Astrocyte (in vitro differentiated cells and primary cell): ENCODE data around the gene SSMEM1. TPM values are rescaled to one million over a fixed set of nuclear protein-coding genes. Genes with fewer than 3 reads are reported as not detected.
"Not testable (repeated sequence)": the region's sequence is repeated elsewhere in the genome, so short reads cannot be mapped to it uniquely, and the experiment has no call there.

Source experiments
- DNase-seq: peaks from one replicate; pipeline ENCODE4 v3.0.0-alpha.2; 2010; ENCODE audit warnings: low read depth
- FAIRE-seq: peaks from 2 replicates; lab custom pipeline; 2011; peaks lifted over from hg19 to GRCh38; lab: Jason Lieb, UNC
- H2AFZ ChIP-seq: 2 replicates; pipeline ENCODE4 v1.6.0; 2012; ENCODE audit warnings: low read depth, low read length, inconsistent platforms
- H3K27ac ChIP-seq: 2 replicates; pipeline ENCODE4 v1.5.1; 2011; ENCODE audit warnings: low read depth, low read length, inconsistent platforms
- H3K27me3 ChIP-seq: 2 replicates; pipeline ENCODE4 v1.6.0; 2011; ENCODE audit warnings: low read length, inconsistent platforms; ENCODE audit not compliant: insufficient read depth
- H3K36me3 ChIP-seq: 2 replicates; pipeline ENCODE4 v1.5.1; 2011; ENCODE audit warnings: low read length, inconsistent platforms; ENCODE audit not compliant: insufficient read depth
- H3K4me1 ChIP-seq: 2 replicates; pipeline ENCODE4 v1.5.1; 2011; ENCODE audit warnings: low read length, inconsistent platforms; ENCODE audit not compliant: insufficient read depth
- H3K4me2 ChIP-seq: 2 replicates; pipeline ENCODE4 v1.6.0; 2012; ENCODE audit warnings: low read length, inconsistent platforms
- H3K4me3 ChIP-seq: 2 replicates; pipeline ENCODE4 v1.5.1; 2011; ENCODE audit warnings: low read depth, mild to moderate bottlenecking, low read length, inconsistent platforms; ENCODE audit not compliant: insufficient read depth
- H3K79me2 ChIP-seq: 2 replicates; pipeline ENCODE4 v1.6.0; 2012; ENCODE audit warnings: mild to moderate bottlenecking, low read length, inconsistent platforms; ENCODE audit not compliant: insufficient read depth
- H3K9ac ChIP-seq: 2 replicates; pipeline ENCODE4 v1.6.0; 2012; ENCODE audit warnings: mild to moderate bottlenecking, low read length, inconsistent platforms
- H3K9me3 ChIP-seq: 2 replicates; pipeline ENCODE4 v1.5.1; 2012; ENCODE audit warnings: low read depth, mild to moderate bottlenecking, low read length, inconsistent platforms; ENCODE audit not compliant: insufficient read depth
- H4K20me1 ChIP-seq: 2 replicates; pipeline ENCODE4 v1.6.0; 2012; ENCODE audit warnings: low read length, inconsistent platforms; ENCODE audit not compliant: insufficient read depth
- H3K27ac Mint-ChIP-seq: one replicate; pipeline ENCODE4 v1.8.0; 2021; ENCODE audit warnings: mild to moderate bottlenecking, mixed read lengths; ENCODE audit not compliant: unreplicated experiment
- H3K27me3 Mint-ChIP-seq: one replicate; pipeline ENCODE4 v1.8.0; 2021; ENCODE audit warnings: low read depth, mixed read lengths; ENCODE audit not compliant: unreplicated experiment
- H3K36me3 Mint-ChIP-seq: one replicate; pipeline ENCODE4 v1.8.0; 2021; ENCODE audit warnings: low read depth, mixed read lengths; ENCODE audit not compliant: unreplicated experiment
- H3K4me1 Mint-ChIP-seq: one replicate; pipeline ENCODE4 v1.8.0; 2021; ENCODE audit warnings: low read depth, mixed read lengths; ENCODE audit not compliant: unreplicated experiment
- H3K4me3 Mint-ChIP-seq: one replicate; pipeline ENCODE4 v1.8.0; 2021; ENCODE audit warnings: mild to moderate bottlenecking, moderate library complexity, mixed read lengths; ENCODE audit not compliant: unreplicated experiment
- H3K9me3 Mint-ChIP-seq: one replicate; pipeline ENCODE4 v1.8.0; 2021; ENCODE audit warnings: mild to moderate bottlenecking, mixed read lengths; ENCODE audit not compliant: unreplicated experiment
- CTCF ChIP-seq: IDR thresholded peaks from 2 replicates; pipeline ENCODE4 v1.5.1; 2011; ENCODE audit warnings: low read depth, mild to moderate bottlenecking, inconsistent platforms, low read length, moderate library complexity; ENCODE audit not compliant: insufficient read depth
- EZH2 ChIP-seq: IDR thresholded peaks from 2 replicates; pipeline ENCODE4 v1.6.1; 2012; ENCODE audit warnings: mild to moderate bottlenecking, low read length, inconsistent platforms; ENCODE audit not compliant: insufficient read depth
- total RNA-seq: library from RNA; stranded (reverse); gene quantifications from 2 replicates; pipeline ENCODE4 v1.2.1, GENCODE V29; 2021

Gene SSMEM1
- total RNA-seq, 1 donor from 2014 or later = not detected

GRCh38 chr7:130226333-130226732 is 18.7 kb downstream of the SSMEM1 start:
- Histone ChIP-seq H3K27ac (no peak overlapping the region), H3K9ac (no peak overlapping the region), H3K27me3 (no peaks in the 10 kb centered on the region), H2AFZ (no peak overlapping the region), H3K4me2 (no peak overlapping the region), H4K20me1 (no peaks in the 10 kb centered on the region), H3K9me3 (no peaks in the 10 kb centered on the region), H3K4me3 (no peak overlapping the region), H3K79me2 (no peaks in the 10 kb centered on the region), H3K4me1 (no peaks in the 10 kb centered on the region), H3K36me3 (no peaks in the 10 kb centered on the region)
- H3K27me3 Mint-ChIP-seq = no peaks in the 10 kb centered on the region
- H3K9me3 Mint-ChIP-seq = peaks cover 12% of the 10 kb centered on the region
- DNase-seq (no peak), FAIRE-seq (no peak)
- peak overlapping the region; percentile 23 for H3K27ac Mint-ChIP-seq
- no peaks in the 10 kb centered on the region for H3K4me1 Mint-ChIP-seq
- H3K36me3 Mint-ChIP-seq = peaks cover 2% of the 10 kb centered on the region
- no peak for TF ChIP-seq CTCF
- no peak for TF ChIP-seq EZH2
- no peak overlapping the region for H3K4me3 Mint-ChIP-seq

- Histone ChIP-seq H3K79me2 (no peaks in the 10 kb centered on the region), H3K27ac (no peak overlapping the region), H2AFZ (no peak overlapping the region), H3K9ac (no peak overlapping the region), H3K36me3 (no peaks in the 10 kb centered on the region), H3K9me3 (no peaks in the 10 kb centered on the region), H3K4me1 (no peaks in the 10 kb centered on the region), H3K4me3 (no peak overlapping the region), H4K20me1 (no peaks in the 10 kb centered on the region), H3K4me2 (no peak overlapping the region), H3K27me3 (no peaks in the 10 kb centered on the region)
- no peaks in the 10 kb centered on the region for H3K27me3 Mint-ChIP-seq
- FAIRE-seq = no peak
- DNase-seq = no peak
- no peak overlapping the region for H3K4me3 Mint-ChIP-seq
- peaks cover 16% of the 10 kb centered on the region for H3K9me3 Mint-ChIP-seq
- no peak for TF ChIP-seq EZH2
- TF ChIP-seq CTCF = no peak
- peaks cover 2% of the 10 kb centered on the region for H3K36me3 Mint-ChIP-seq
- no peak overlapping the region for H3K27ac Mint-ChIP-seq
- H3K4me1 Mint-ChIP-seq = no peaks in the 10 kb centered on the region
These were observed 20.4 kb downstream of the SSMEM1 start for GRCh38 chr7:130227883-130228575.

- Mint-ChIP-seq H3K9me3 (peaks cover 16% of the 10 kb centered on the region), H3K4me3 (no peak overlapping the region), H3K36me3 (peaks cover 2% of the 10 kb centered on the region), H3K4me1 (no peaks in the 10 kb centered on the region), H3K27ac (no peak overlapping the region), H3K27me3 (no peaks in the 10 kb centered on the region)
- Histone ChIP-seq H3K9ac (no peak overlapping the region), H3K4me1 (no peaks in the 10 kb centered on the region), H3K27ac (no peak overlapping the region), H3K79me2 (no peaks in the 10 kb centered on the region), H3K36me3 (no peaks in the 10 kb centered on the region), H3K27me3 (no peaks in the 10 kb centered on the region), H4K20me1 (no peaks in the 10 kb centered on the region), H2AFZ (no peak overlapping the region), H3K9me3 (no peaks in the 10 kb centered on the region), H3K4me2 (no peak overlapping the region), H3K4me3 (no peak overlapping the region)
- TF ChIP-seq CTCF (no peak), EZH2 (no peak)
- FAIRE-seq (no peak), DNase-seq (no peak)
These were observed 21.3 kb downstream of the SSMEM1 start for GRCh38 chr7:130228840-130229502.

GRCh38 chr7:130229981-130230380 is 22.3 kb downstream of the SSMEM1 start:
- H3K9me3 Mint-ChIP-seq = peaks cover 14% of the 10 kb centered on the region
- not testable (repeated sequence) for H3K27ac ChIP-seq, H3K9ac ChIP-seq, H3K4me2 ChIP-seq, H3K9me3 ChIP-seq, H3K4me1 Mint-ChIP-seq, H3K79me2 ChIP-seq, H3K4me3 ChIP-seq, H3K27ac Mint-ChIP-seq, DNase-seq, H3K4me1 ChIP-seq, H3K4me3 Mint-ChIP-seq, H3K36me3 ChIP-seq, H2AFZ ChIP-seq, FAIRE-seq, H3K27me3 ChIP-seq, H3K36me3 Mint-ChIP-seq, H4K20me1 ChIP-seq, H3K27me3 Mint-ChIP-seq
